H1 (cell line): Measurements from ENCODE around the gene CUEDC2. TPM values are rescaled to one million over a fixed set of nuclear protein-coding genes. Genes with fewer than 3 reads are reported as not detected.

ENCODE experiments used
- CHD1 ChIP-seq: IDR thresholded peaks from 2 replicates; pipeline ENCODE4 v1.6.1; 2012; ENCODE audit warnings: low read depth, low read length, improper control_type of control experiment
- EP300 ChIP-seq, 2 experiments: IDR thresholded peaks; 1 replicate in 1 of 2; 2 replicates in 1 of 2; pipeline ENCODE4 v1.6.1; 2011 to 2012; ENCODE audit warnings: low read depth in 2 of 2, low read length in 2 of 2, mild to moderate bottlenecking in 2 of 2, borderline replicate concordance in 1 of 2, inconsistent platforms in 1 of 2, moderate library complexity in 1 of 2
- KDM1A ChIP-seq: fragments of 200-600, 300-600 bp; sonication (generic); IDR thresholded peaks from 2 replicates; pipeline ENCODE4 v1.7.1; 2016; ENCODE audit warnings: mild to moderate bottlenecking, low read length, borderline replicate concordance
- PHF8 ChIP-seq: fragments of 200-600 bp; sonication (generic); conservative IDR thresholded peaks from 2 replicates; pipeline ENCODE4 v1.7.1; 2012; ENCODE audit warnings: low read depth, mild to moderate bottlenecking, inconsistent platforms, low read length, moderate library complexity
- POLR2A ChIP-seq, 2 experiments: IDR thresholded peaks; 1 replicate in 1 of 2; 2 replicates in 1 of 2; pipeline ENCODE4 v1.6.1; 2011; ENCODE audit warnings: low read depth in 2 of 2, low read length in 2 of 2, mild to moderate bottlenecking in 2 of 2; ENCODE audit errors: control extremely low read depth in 1 of 2
- SP1 ChIP-seq: IDR thresholded peaks from 2 replicates; pipeline ENCODE4 v1.6.1; 2011; ENCODE audit warnings: low read depth, low read length
- SP4 ChIP-seq: IDR thresholded peaks from 2 replicates; pipeline ENCODE4 v1.6.1; 2012; ENCODE audit warnings: low read length, inconsistent platforms
- TAF1 ChIP-seq: IDR thresholded peaks from 2 replicates; pipeline ENCODE4 v1.6.1; 2011; ENCODE audit warnings: mild to moderate bottlenecking, low read depth, low read length
- TCF12 ChIP-seq: IDR thresholded peaks from 2 replicates; pipeline ENCODE4 v1.6.1; 2011; ENCODE audit warnings: low read depth, mild to moderate bottlenecking, low read length
- polyA plus RNA-seq, 7 experiments: library from polyadenylated mRNA; depleted of rRNA in 3 of 7; stranded (reverse) in 5 of 7; unstranded in 2 of 7; fragments of >200 nt in 5 of 7; fragments of 200-250 nt in 2 of 7; gene quantifications; 1 replicate in 5 of 7; 2 replicates in 1 of 7; 4 replicates in 1 of 7; pipeline versions ENCODE4 v1.2.1 to v1.2.3, GENCODE V29; 2011 to 2013; ENCODE audit warnings: missing spikeins in 2 of 7, mixed read lengths in 2 of 7
- total RNA-seq: library from RNA; stranded (reverse); fragmentation: NEBNext Ultra II Directional; extraction: Animal tissue kit (Norgen Biotek cat#: 25700); gene quantifications from 2 replicates; pipeline ENCODE4 v1.2.1, GENCODE V29; 2021
- TF ChIP-seq, protein P1 (sequence below): IDR thresholded peaks from 2 replicates; pipeline ENCODE4 v1.6.1; 2011; ENCODE audit warnings: low read length, improper control_type of control experiment

CUEDC2 gene
- total and polyA plus RNA-seq, 2 of the 8 experiments (the other 6 are each of a cell fraction or from before 2014, with no cell fraction given) = 41.7 to 55.2 TPM

DNA sequence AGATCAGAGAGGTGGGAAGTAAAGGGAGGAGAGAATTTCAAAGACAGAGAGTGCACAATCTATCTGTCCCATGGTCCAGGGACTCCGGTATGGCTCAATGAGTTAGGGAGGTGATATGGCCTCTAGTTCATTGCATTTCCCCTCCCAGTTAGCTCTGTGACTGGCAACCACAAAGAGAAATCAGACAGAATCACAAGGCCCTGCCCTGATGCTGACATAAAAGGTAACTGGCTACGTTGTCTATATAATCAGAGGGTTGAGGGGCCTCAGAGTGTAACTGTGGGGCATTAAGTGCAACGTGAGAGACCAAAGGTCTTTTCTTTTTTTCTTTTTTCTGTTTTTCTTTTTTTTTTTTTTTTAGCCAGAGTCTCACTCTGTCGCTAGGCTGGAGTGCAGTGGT lies 26.3 kb upstream of the CUEDC2 start (continued):
- TF ChIP-seq EP300 (IDR thresholded peaks at IDR 0.05; ENCODE audit: borderline replicate concordance in 1 of 2, low read depth in 2 of 2, low read length in 2 of 2) (no peak), TAF1 (no peak), SP4 (no peak), POLR2A (IDR thresholded peaks at IDR 0.05; ENCODE audit: control extremely low read depth in 1 of 2, low read depth in 2 of 2, low read length in 2 of 2) (no peak), KDM1A (no peak), CHD1 (no peak), TCF12 (no peak), SP1 (no peak), PHF8 (no peak)
- TF ChIP-seq, protein P1, sequence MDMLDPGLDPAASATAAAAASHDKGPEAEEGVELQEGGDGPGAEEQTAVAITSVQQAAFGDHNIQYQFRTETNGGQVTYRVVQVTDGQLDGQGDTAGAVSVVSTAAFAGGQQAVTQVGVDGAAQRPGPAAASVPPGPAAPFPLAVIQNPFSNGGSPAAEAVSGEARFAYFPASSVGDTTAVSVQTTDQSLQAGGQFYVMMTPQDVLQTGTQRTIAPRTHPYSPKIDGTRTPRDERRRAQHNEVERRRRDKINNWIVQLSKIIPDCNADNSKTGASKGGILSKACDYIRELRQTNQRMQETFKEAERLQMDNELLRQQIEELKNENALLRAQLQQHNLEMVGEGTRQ = no peak
- TF ChIP-seq, all 59 proteins: peak for 0
